PC-9 (cell line): ENCODE results near the gene FAM32A. TPM values are rescaled to one million over a fixed set of nuclear protein-coding genes. Genes with fewer than 3 reads are reported as not detected.

Experiments
- BruUV-seq: library from RNA; stranded (reverse); fragments of 400-500 nt; replicated peaks from 2 replicates; lab custom pipeline; 2021; lab: Mats Ljungman, UMichigan
- CTCF ChIA-PET: fragments of 300-600 bp; sonication (Branson Sonifier 250); formaldehyde crosslinking; loops from one replicate; lab custom pipeline; 2022; ENCODE audit warnings: antibody characterized with exemption; lab: Charles Lee
- POLR2A ChIA-PET: fragments of 300-600 bp; sonication (Branson Sonifier 250); formaldehyde crosslinking; loops from one replicate; lab custom pipeline; 2022; ENCODE audit warnings: antibody characterized with exemption; ENCODE audit not compliant: unreplicated experiment; lab: Charles Lee
- DNase-seq, 2 experiments: peaks; one replicate each; pipeline versions ENCODE4 v3.0.0 to v3.0.0-alpha.2; 2015 to 2022; ENCODE audit warnings: mixed read lengths in 1 of 2
- H2AFZ ChIP-seq: fragments of 200-600 bp; sonication (generic); 2 replicates; pipeline ENCODE4 v1.8.1; 2017; ENCODE audit warnings: antibody characterized with exemption
- H3F3A ChIP-seq: fragments of 200-600 bp; sonication (generic); 2 replicates; pipeline ENCODE4 v1.8.1; 2017; ENCODE audit warnings: antibody characterized with exemption, mild to moderate bottlenecking, low read depth; ENCODE audit not compliant: insufficient read depth
- H3K27ac ChIP-seq: fragments of 200-600 bp; sonication (generic); 2 replicates; pipeline ENCODE4 v1.6.1; 2016; ENCODE audit warnings: mixed run types
- H3K27me3 ChIP-seq: fragments of 200-600 bp; sonication (generic); 2 replicates; pipeline ENCODE4 v1.6.1; 2016; ENCODE audit warnings: low read depth, mixed run types; ENCODE audit not compliant: insufficient read depth
- H3K36me3 ChIP-seq: fragments of 200-600 bp; sonication (generic); 2 replicates; pipeline ENCODE4 v1.6.1; 2016; ENCODE audit warnings: low read depth, mixed run types
- H3K4me1 ChIP-seq: fragments of 200-600 bp; sonication (generic); replicated peaks from 2 replicates; pipeline ENCODE4 v1.6.1; 2016; ENCODE audit warnings: mixed run types; ENCODE audit not compliant: insufficient read depth
- H3K4me2 ChIP-seq: fragments of 200-600 bp; sonication (generic); 2 replicates; pipeline ENCODE4 v1.6.1; 2017; ENCODE audit warnings: mixed run types
- H3K4me3 ChIP-seq: fragments of 200-600 bp; sonication (generic); 2 replicates; pipeline ENCODE4 v1.6.1; 2016; ENCODE audit warnings: mixed run types
- H3K79me2 ChIP-seq: fragments of 200-600 bp; sonication (generic); 2 replicates; pipeline ENCODE4 v1.6.1; 2017; ENCODE audit warnings: low read depth, mixed run types
- H3K9me2 ChIP-seq: fragments of 200-600 bp; sonication (generic); 2 replicates; pipeline ENCODE4 v1.8.1; 2017; ENCODE audit warnings: mild to moderate bottlenecking; ENCODE audit not compliant: insufficient read depth
- H3K9me3 ChIP-seq: fragments of 200-600 bp; sonication (generic); 2 replicates; pipeline ENCODE4 v1.8.1; 2016; ENCODE audit warnings: low read depth; ENCODE audit not compliant: insufficient read depth
- H4K20me1 ChIP-seq: fragments of 200-600 bp; sonication (generic); 2 replicates; pipeline ENCODE4 v1.8.1; 2017; ENCODE audit not compliant: insufficient read depth
- CTCF ChIP-seq: fragments of 200-600 bp; sonication (generic); conservative IDR thresholded peaks from 2 replicates; pipeline ENCODE4 v1.6.1; 2017; ENCODE audit warnings: mixed run types, antibody characterized with exemption, mild to moderate bottlenecking, moderate library complexity
- EZH2 ChIP-seq: fragments of 200-600 bp; sonication (generic); IDR thresholded peaks from 2 replicates; pipeline ENCODE4 v1.8.0; 2017; ENCODE audit warnings: antibody characterized with exemption, low read depth
- intact Hi-C: fragments of 100-400 bp; cut with micrococcal nuclease; formaldehyde crosslinking; loops from one replicate; pipeline ENCODE4 v1.10.0; 2022; ENCODE audit not compliant: unreplicated experiment
- total RNA-seq: library from RNA; stranded (reverse); gene quantifications from 2 replicates; pipeline ENCODE4 v1.2.3, GENCODE V29; 2021

The FAM32A gene
- total RNA-seq, 1 experiment from 2014 or later = 66.5 TPM

- H4K20me1 ChIP-seq = no peaks in the 10 kb centered on the region
- intact Hi-C loops = no loop called here
- H3K27ac ChIP-seq = no peak overlapping the region
- no peaks in the 10 kb centered on the region for H3K27me3 ChIP-seq
- H3K4me3 ChIP-seq = no peak overlapping the region
- no peaks in the 10 kb centered on the region for H3K36me3 ChIP-seq
- ChIA-PET CTCF (no interaction called here), POLR2A (no interaction called here)
- BruUV-seq = no TSS peak
- no peaks in the 10 kb centered on the region for H3K9me3 ChIP-seq
- H3K9me2 ChIP-seq = no peaks in the 10 kb centered on the region
- peaks cover 29% of the 10 kb centered on the region; the same call in 1 of the 2 replicates for H3F3A ChIP-seq
- H2AFZ ChIP-seq = no peak overlapping the region
- TF ChIP-seq CTCF (no peak), EZH2 (no peak)
- no peak for DNase-seq
- no peaks in the 10 kb centered on the region for H3K79me2 ChIP-seq
- H3K4me2 ChIP-seq = no peak overlapping the region
- no peaks in the 10 kb centered on the region for H3K4me1 ChIP-seq
These were observed 30.7 kb upstream of the FAM32A start for GRCh38 chr19:16154557-16154956.

GRCh38 chr19:16155128-16155527 lies 30.1 kb upstream of the FAM32A start:
- Histone ChIP-seq H3K9me3 (no peaks in the 10 kb centered on the region), H3K9me2 (no peaks in the 10 kb centered on the region), H3K4me3 (no peak overlapping the region), H3F3A (peaks cover 27% of the 10 kb centered on the region; the same call in 1 of the 2 replicates), H2AFZ (no peak overlapping the region), H4K20me1 (no peaks in the 10 kb centered on the region), H3K27me3 (no peaks in the 10 kb centered on the region), H3K36me3 (no peaks in the 10 kb centered on the region), H3K27ac (no peak overlapping the region), H3K4me1 (peaks cover 5% of the 10 kb centered on the region; the same call in 1 of the 2 replicates), H3K79me2 (no peaks in the 10 kb centered on the region), H3K4me2 (no peak overlapping the region)
- TF ChIP-seq CTCF (no peak), EZH2 (no peak)
- DNase-seq = no peak
- BruUV-seq = no TSS peak
- intact Hi-C loops = no loop called here
- CTCF ChIA-PET = no interaction called here
- POLR2A ChIA-PET = no interaction called here

- H3K9me3 ChIP-seq = no peaks in the 10 kb centered on the region
- intact Hi-C loops = no loop called here
- no peak overlapping the region for H3K27ac ChIP-seq
- DNase-seq = no peak
- H3F3A ChIP-seq = peaks cover 35% of the 10 kb centered on the region
- no peaks in the 10 kb centered on the region for H3K79me2 ChIP-seq
- H3K9me2 ChIP-seq = no peaks in the 10 kb centered on the region
- no peak for TF ChIP-seq EZH2
- no peak for TF ChIP-seq CTCF
- no peaks in the 10 kb centered on the region for H3K36me3 ChIP-seq
- POLR2A ChIA-PET = no interaction called here
- no peak overlapping the region for H3K4me3 ChIP-seq
- H3K27me3 ChIP-seq = no peaks in the 10 kb centered on the region
- no peaks in the 10 kb centered on the region for H4K20me1 ChIP-seq
- no peak overlapping the region for H2AFZ ChIP-seq
- no peak overlapping the region for H3K4me2 ChIP-seq
- H3K4me1 ChIP-seq = peaks cover 20% of the 10 kb centered on the region
- no TSS peak for BruUV-seq
- CTCF ChIA-PET = interaction anchor here (0.7 kb wide), 1 partner anchor 21 kb away, joined by 5 read pairs; no protein-coding TSS in a partner anchor
These were observed 28.3 kb upstream of the FAM32A start for GRCh38 chr19:16156904-16157303.
